Activated T-cell treated with anti-CD3 and anti-CD28 coated beads for 1 hour (primary cell): ENCODE measurements around the gene INSRR.

Source experiments
- DNase-seq: peaks from one replicate; pipeline ENCODE4 v3.0.0-alpha.2; 2020; ENCODE audit warnings: low read depth

Gene INSRR

GRCh38 chr1:156858959-156859522 is at the start of gene INSRR:
INSRR (minus strand) TSS chr1:156859117; CDS start chr1:156858621, 496 bp downstream.
- DNase-seq: no peak

GRCh38 chr1:156908541-156908940 is 49.6 kb upstream of the INSRR start:
- DNase-seq: no peak

GRCh38 chr1:156906206-156906906 is 47.4 kb upstream of the INSRR start:
- DNase-seq: no peak

GRCh38 chr1:156905651-156906050 is 46.7 kb upstream of the INSRR start:
- no peak for DNase-seq

GRCh38 chr1:156905176-156905575 is 46.3 kb upstream of the INSRR start:
- DNase-seq: no peak

GRCh38 chr1:156904187-156904959 is 45.5 kb upstream of the INSRR start:
- no peak for DNase-seq

GRCh38 chr1:156903328-156904091 is 44.6 kb upstream of the INSRR start:
- no peak for DNase-seq

- DNase-seq: no peak
These were observed 43.3 kb upstream of the INSRR start for GRCh38 chr1:156901966-156902915.

- DNase-seq: no peak
These were observed 42.6 kb upstream of the INSRR start for GRCh38 chr1:156901590-156901900.

- no peak for DNase-seq
These were observed 42.1 kb upstream of the INSRR start for GRCh38 chr1:156900896-156901589.

- DNase-seq: no peak
These were observed 41.2 kb upstream of the INSRR start for GRCh38 chr1:156899956-156900718.

- no peak for DNase-seq
These were observed 40.2 kb upstream of the INSRR start for GRCh38 chr1:156898971-156899664.

- no peak for DNase-seq
These were observed 39.2 kb upstream of the INSRR start for GRCh38 chr1:156898161-156898566.

- DNase-seq: no peak
These were observed 38.3 kb upstream of the INSRR start for GRCh38 chr1:156897078-156897825.

- DNase-seq: no peak
These were observed 37.6 kb upstream of the INSRR start for GRCh38 chr1:156896490-156897033.

- DNase-seq: no peak
These were observed 37.0 kb upstream of the INSRR start for GRCh38 chr1:156895927-156896326.

GRCh38 chr1:156895455-156895812 is 36.5 kb upstream of the INSRR start:
- DNase-seq: no peak

- no peak for DNase-seq
These were observed 36.0 kb upstream of the INSRR start for GRCh38 chr1:156894711-156895454.
